Activated naive CD4-positive, alpha-beta T cell (primary cell): ENCODE measurements around the gene SORT1.

Experiments
- DNase-seq, 4 experiments: peaks; one replicate each; lab custom pipeline; 2025; lab: John Stamatoyannopoulos, UW

The SORT1 gene

DNA sequence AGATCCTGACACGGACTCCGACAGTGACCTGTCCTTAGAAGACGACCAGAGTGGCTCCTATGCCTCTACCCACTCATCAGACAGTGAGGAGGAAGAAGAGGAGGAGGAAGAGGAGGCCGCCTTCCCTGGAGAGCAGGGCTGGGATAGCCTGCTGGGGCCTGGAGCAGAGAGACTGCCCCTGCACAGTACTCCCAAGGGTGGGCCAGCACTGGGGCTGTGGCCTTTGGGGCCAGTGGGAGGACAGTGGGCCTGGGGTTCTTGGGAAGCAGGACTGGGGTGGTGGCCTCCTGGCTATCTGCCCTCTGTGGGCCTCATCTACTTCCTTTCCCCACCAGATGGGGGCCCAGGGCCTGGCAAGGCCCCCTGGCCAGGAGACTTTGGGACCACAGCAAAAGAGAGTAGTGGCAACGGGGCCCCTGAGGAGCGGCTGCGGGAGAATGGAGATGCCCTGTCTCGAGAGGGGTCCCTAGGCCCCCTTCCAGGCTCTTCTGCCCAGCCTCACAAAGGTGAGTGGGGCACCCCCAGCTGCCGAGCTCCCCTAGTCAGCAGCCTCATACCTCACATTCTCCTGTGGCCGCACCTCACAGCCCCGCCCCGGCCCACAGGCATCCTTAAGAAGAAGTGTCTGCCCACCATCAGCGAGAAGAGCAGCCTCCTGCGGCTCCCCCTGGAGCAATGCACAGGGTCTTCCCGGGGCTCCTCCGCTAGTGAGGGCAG, 124.7 kb downstream of the SORT1 start:
- DNase-seq: no peak

- DNase-seq: no peak
These were observed 125.5 kb downstream of the SORT1 start for GRCh38 chr1:109272021-109272799.

DNA sequence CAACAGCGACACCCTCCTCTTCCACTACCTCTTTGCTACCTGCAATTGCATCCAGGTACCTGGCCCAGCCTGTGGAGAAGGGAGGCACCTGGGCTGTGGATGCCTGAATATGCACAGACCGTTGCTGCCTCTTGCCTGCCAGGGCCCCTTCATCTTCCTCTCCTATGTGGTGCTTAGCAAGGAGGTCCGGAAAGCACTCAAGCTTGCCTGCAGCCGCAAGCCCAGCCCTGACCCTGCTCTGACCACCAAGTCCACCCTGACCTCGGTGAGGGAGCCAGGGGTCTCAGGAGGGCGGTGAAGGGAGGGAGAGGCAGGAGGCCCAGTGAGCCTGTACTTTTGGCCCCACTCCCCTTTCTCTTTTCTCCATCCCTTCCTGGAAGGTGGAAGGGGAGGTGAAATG, 126.3 kb downstream of the SORT1 start:
- no peak for DNase-seq

- no peak for DNase-seq
These were observed 126.9 kb downstream of the SORT1 start for GRCh38 chr1:109270623-109271317.

DNA sequence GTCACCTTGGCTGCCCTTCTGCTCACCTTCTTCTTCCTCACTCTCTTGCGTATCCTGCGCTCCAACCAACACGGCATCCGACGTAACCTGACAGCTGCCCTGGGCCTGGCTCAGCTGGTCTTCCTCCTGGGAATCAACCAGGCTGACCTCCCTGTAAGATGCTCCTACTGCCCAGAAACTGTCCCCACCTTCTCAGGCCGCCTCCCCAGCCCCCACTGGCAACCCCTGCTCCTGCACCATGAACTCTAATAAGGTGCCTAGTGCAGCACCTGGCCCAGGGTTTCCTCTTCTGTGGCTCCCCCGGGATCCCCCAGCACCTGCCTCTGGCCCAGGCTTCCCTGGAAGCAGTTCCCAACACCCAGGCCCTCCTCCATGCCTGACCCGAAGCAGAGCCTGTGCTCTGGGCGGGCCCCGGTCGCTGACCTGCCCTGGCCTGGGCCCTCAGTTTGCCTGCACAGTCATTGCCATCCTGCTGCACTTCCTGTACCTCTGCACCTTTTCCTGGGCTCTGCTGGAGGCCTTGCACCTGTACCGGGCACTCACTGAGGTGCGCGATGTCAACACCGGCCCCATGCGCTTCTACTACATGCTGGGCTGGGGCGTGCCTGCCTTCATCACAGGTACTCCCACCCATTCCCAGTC, 127.6 kb downstream of the SORT1 start:
- DNase-seq: no peak

- no peak for DNase-seq
These were observed 128.3 kb downstream of the SORT1 start for GRCh38 chr1:109269212-109269980.

- no peak for DNase-seq
These were observed 129.1 kb downstream of the SORT1 start for GRCh38 chr1:109268431-109269211.

GRCh38 chr1:109267743-109268300, 129.9 kb downstream of the SORT1 start:
- no peak for DNase-seq

DNA sequence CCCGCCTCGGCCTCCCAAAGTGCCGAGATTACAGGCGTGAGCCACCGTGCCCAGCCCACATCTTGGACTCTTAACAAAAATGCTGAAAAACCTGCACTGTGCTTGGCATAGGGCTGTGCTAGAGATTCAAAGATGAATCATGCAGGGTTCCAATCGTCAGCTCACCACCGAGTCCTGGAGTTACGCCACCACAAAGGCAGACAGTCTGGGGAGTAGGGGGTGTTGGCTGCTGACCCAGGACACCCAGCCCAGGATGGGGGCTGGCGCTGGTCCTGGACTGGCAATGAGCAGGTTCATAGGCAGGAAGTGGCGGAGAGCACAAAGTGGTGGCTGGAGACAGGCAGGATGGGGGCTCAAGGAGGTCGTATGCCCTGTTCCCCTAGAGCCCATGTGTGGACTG, 130.8 kb downstream of the SORT1 start:
- DNase-seq: no peak

GRCh38 chr1:109265741-109266330, 131.9 kb downstream of the SORT1 start:
- no peak for DNase-seq

- DNase-seq: no peak
These were observed 132.7 kb downstream of the SORT1 start for GRCh38 chr1:109265016-109265415.

- no peak for DNase-seq
These were observed 133.4 kb downstream of the SORT1 start for GRCh38 chr1:109264379-109264755.

DNA sequence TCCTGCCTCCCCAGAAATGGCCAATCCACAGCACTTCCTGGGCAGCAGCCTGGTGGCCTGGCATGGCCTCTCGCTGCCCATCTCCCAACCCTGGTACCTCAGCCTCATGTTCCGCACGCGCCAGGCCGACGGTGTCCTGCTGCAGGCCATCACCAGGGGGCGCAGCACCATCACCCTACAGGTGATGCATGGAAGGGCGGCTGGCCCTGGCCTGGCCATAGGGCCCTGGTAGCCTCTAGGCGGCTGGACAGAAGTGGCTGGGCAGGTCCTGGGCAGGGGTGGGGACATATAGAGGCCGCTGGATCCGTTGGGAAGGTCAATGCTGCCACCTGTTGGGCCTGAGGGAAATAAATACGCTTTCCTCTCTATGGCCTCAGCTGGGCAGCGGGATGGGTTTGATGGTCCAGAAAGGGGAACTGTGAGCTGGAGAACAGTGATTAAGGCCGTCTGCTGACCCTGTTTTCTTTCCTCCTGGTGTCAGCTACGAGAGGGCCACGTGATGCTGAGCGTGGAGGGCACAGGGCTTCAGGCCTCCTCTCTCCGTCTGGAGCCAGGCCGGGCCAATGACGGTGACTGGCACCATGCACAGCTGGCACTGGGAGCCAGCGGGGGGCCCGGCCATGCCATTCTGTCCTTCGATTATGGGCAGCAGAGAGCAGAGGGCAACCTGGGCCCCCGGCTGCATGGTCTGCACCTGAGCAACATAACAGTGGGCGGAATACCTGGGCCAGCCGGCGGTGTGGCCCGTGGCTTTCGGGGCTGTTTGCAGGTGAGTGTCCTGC, 133.9 kb downstream of the SORT1 start:
- DNase-seq: peak; percentile 46 to 72 (median 66)

DNA sequence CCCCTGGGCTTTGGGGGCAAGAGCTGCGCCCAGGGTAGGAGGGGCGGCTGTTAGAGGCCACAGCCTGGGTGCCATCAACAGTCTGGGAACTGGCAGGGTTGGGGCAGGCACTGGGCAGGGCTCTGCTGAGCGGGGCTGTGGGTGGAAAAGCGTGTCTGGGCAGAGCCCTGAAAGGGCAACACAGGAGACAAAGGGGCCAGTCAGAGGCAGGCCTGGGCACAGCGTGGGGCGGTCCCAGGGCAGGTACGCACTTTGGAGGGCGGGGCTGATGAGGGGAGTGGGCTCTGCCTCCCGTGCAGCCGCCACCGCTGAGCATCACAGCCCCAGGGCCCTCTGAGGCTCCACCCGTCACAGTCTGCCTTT, 134.5 kb downstream of the SORT1 start:
- no peak for DNase-seq

GRCh38 chr1:109262231-109263055, 135.3 kb downstream of the SORT1 start:
- DNase-seq: no peak

DNA sequence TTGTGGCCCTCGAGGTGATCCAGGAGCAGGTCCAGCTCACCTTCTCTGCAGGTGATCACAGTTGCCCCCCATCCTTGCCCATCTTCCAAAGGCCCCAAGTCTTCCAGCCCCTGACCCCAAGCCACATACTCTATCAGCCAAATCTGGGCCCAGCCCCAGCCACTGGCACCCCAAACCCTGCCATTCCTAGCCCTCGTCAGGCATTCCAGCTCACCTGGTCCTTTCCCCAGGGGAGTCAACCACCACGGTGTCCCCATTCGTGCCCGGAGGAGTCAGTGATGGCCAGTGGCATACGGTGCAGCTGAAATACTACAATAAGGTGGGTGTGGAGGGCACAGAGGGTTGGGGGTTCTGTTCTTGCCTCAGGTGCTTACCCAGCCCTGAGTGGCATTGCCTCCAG, 136.1 kb downstream of the SORT1 start:
- DNase-seq: no peak

GRCh38 chr1:109261006-109261405, 136.7 kb downstream of the SORT1 start:
- no peak for DNase-seq
